Measurements from ENCODE around the gene HSF2BP.

HSF2BP gene

DNA sequence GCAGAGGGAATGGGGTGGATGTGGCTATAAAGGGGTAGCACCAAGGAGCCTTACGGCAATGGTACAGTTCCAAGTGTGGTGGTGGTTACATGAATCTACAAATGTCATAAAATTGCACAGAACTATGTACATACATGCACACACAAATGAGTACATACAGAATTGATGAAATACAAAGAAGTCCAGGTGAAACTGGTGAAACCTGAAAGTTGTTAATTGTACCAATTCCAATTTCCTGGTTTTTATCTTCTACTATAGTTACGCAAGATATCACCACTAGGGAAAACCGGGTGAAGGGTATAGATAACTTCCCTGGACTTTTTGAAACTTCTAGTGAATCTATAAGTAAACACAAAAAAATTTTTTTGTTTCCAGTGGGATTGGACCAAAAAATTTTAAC is 18.9 kb downstream of the HSF2BP start:
- H3K27ac ChIP-seq (ENCODE audit: low read depth in 2 of 2, low read length in 2 of 2) = no peak overlapping the region
- no peak overlapping the region for H3K4me3 ChIP-seq (ENCODE audit: low read length in 2 of 2)
- H3K9ac ChIP-seq (ENCODE audit: low read depth in 1 of 2, low read length in 2 of 2) = no peak overlapping the region
- H3K4me1 ChIP-seq (ENCODE audit: control insufficient read depth in 2 of 2, insufficient read depth in 2 of 2, low read length in 2 of 2) = peaks cover 3% of the 10 kb centered on the region in 2 donors
- H3K27me3 ChIP-seq (ENCODE audit: control insufficient read depth in 2 of 2, insufficient read depth in 2 of 2, low read length in 2 of 2) = no peaks in the 10 kb centered on the region
- no peaks in the 10 kb centered on the region for H3K9me3 ChIP-seq (ENCODE audit: control insufficient read depth in 2 of 2, low read length in 2 of 2)
- no peaks in the 10 kb centered on the region for H3K36me3 ChIP-seq (ENCODE audit: control insufficient read depth in 2 of 2, insufficient read depth in 2 of 2, low read length in 2 of 2)

DNA sequence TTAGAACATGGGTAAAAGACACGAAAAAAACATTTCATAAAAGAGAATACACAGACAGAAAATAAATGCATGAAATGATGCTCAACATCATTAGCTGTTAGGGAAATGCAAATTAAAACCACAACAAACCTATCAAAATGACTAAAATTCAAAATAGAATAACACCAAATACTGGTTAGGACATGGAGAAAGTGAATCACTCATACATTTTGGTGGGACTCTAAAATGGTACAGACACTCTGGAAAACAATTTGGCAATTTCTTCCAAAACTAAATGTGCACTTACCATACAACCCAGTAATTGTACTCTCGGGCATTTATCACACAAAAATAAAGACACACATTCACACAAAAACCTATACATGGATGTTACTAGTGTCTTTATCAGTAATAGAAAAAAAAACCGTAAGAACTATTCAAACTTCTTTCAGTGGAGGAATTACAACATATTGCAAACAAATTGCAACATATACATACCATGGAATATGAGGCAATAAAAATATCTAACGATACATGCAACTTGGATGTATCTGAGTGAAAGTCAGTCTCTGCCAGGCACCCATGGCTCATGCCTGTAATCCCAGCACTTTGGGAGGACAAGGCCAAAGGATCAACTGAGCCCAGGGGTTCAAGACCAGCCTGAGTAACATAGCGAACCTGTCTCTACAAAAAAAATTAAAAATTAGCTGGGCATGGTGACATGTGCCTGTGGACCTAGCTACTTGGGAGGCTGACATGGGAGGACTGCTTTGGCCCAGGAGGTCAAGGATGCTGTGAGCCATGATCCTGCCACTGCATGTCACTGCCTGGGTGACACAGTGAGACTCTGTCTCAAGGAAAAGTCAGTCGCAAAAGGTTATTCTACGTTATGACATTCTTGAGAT is 19.6 kb downstream of the HSF2BP start:
- H3K27ac ChIP-seq (ENCODE audit: low read depth in 2 of 2, low read length in 2 of 2) = no peak overlapping the region
- H3K9ac ChIP-seq (ENCODE audit: low read depth in 1 of 2, low read length in 2 of 2) = no peak overlapping the region

GRCh38 chr21:43637530-43638158 is 21.6 kb downstream of the HSF2BP start:
- Histone ChIP-seq H3K27me3 (ENCODE audit: control insufficient read depth in 2 of 2, insufficient read depth in 2 of 2, low read length in 2 of 2) (no peaks in the 10 kb centered on the region), H3K4me3 (ENCODE audit: low read length in 2 of 2) (no peak overlapping the region), H3K27ac (ENCODE audit: low read depth in 2 of 2, low read length in 2 of 2) (no peak overlapping the region), H3K9ac (ENCODE audit: low read depth in 1 of 2, low read length in 2 of 2) (no peak overlapping the region), H3K4me1 (ENCODE audit: control insufficient read depth in 2 of 2, insufficient read depth in 2 of 2, low read length in 2 of 2) (no peaks in the 10 kb centered on the region), H3K36me3 (ENCODE audit: control insufficient read depth in 2 of 2, insufficient read depth in 2 of 2, low read length in 2 of 2) (no peaks in the 10 kb centered on the region), H3K9me3 (ENCODE audit: control insufficient read depth in 2 of 2, low read length in 2 of 2) (no peaks in the 10 kb centered on the region)

More for the DNA sequence above, 19.6 kb downstream of the HSF2BP start:
- no peaks in the 10 kb centered on the region for H3K4me1 ChIP-seq (ENCODE audit: control insufficient read depth in 2 of 2, insufficient read depth in 2 of 2, low read length in 2 of 2)
- no peak overlapping the region for H3K4me3 ChIP-seq (ENCODE audit: low read length in 2 of 2)
- no peaks in the 10 kb centered on the region for H3K36me3 ChIP-seq (ENCODE audit: control insufficient read depth in 2 of 2, insufficient read depth in 2 of 2, low read length in 2 of 2)
- no peaks in the 10 kb centered on the region for H3K9me3 ChIP-seq (ENCODE audit: control insufficient read depth in 2 of 2, low read length in 2 of 2)
- no peaks in the 10 kb centered on the region for H3K27me3 ChIP-seq (ENCODE audit: control insufficient read depth in 2 of 2, insufficient read depth in 2 of 2, low read length in 2 of 2)

DNA sequence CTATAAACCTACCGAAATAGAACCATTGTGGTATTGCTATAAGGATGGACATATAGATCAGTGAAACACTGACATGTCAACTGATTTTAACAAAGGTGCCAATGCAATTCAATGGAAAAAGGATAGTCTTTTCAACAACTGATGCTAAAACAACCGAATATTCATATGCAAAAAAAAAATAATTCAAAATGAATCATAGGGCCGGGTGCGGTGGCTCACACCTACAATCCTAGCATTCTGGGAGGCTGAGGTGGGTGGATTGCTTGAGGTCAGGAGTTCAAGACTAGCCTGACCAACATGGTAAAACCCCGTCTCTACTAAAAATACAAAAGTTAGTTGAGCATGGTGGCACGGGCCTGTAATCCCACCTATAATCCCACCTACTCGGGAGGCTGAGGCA is 23.9 kb downstream of the HSF2BP start:
- H3K9me3 ChIP-seq (ENCODE audit: control insufficient read depth in 2 of 2, low read length in 2 of 2) = no peaks in the 10 kb centered on the region
- no peaks in the 10 kb centered on the region for H3K4me1 ChIP-seq (ENCODE audit: control insufficient read depth in 2 of 2, insufficient read depth in 2 of 2, low read length in 2 of 2)
- no peaks in the 10 kb centered on the region for H3K27me3 ChIP-seq (ENCODE audit: control insufficient read depth in 2 of 2, insufficient read depth in 2 of 2, low read length in 2 of 2)

DNA sequence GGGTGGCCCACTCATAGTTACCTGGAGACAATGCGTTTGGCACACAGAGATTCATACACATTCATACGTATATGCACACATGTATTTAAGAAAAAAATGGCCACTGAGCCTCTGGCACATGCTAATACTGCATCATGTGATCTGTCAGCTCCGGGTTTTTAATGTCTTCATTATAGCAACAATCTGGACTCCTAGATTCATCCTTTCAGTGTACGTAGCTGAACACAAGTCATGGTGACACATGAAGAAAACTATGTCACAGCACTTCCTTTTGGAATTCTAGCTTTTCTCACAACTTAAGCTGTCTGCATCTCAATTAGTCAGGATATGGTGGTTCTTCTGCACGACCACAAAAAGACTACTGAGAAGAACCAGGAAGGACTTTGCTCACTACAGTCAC is 24.7 kb downstream of the HSF2BP start:
- no peak overlapping the region for H3K9ac ChIP-seq (ENCODE audit: low read depth in 1 of 2, low read length in 2 of 2)
- H3K36me3 ChIP-seq (ENCODE audit: control insufficient read depth in 2 of 2, insufficient read depth in 2 of 2, low read length in 2 of 2) = no peaks in the 10 kb centered on the region
- H3K4me3 ChIP-seq (ENCODE audit: low read length in 2 of 2) = no peak overlapping the region
- no peaks in the 10 kb centered on the region for H3K27me3 ChIP-seq (ENCODE audit: control insufficient read depth in 2 of 2, insufficient read depth in 2 of 2, low read length in 2 of 2)
- H3K27ac ChIP-seq (ENCODE audit: low read depth in 2 of 2, low read length in 2 of 2) = no peak overlapping the region
- H3K4me1 ChIP-seq (ENCODE audit: control insufficient read depth in 2 of 2, insufficient read depth in 2 of 2, low read length in 2 of 2) = no peaks in the 10 kb centered on the region
- H3K9me3 ChIP-seq (ENCODE audit: control insufficient read depth in 2 of 2, low read length in 2 of 2) = no peaks in the 10 kb centered on the region

More for the DNA sequence above, 23.9 kb downstream of the HSF2BP start:
- H3K4me3 ChIP-seq (ENCODE audit: low read length in 2 of 2) = no peak overlapping the region
- H3K9ac ChIP-seq (ENCODE audit: low read depth in 1 of 2, low read length in 2 of 2) = no peak overlapping the region
- no peak overlapping the region for H3K27ac ChIP-seq (ENCODE audit: low read depth in 2 of 2, low read length in 2 of 2)
- H3K36me3 ChIP-seq (ENCODE audit: control insufficient read depth in 2 of 2, insufficient read depth in 2 of 2, low read length in 2 of 2) = no peaks in the 10 kb centered on the region

- H3K9me3 ChIP-seq (ENCODE audit: control insufficient read depth in 2 of 2, low read length in 2 of 2) = peaks cover 0 to 4% of the 10 kb centered on the region in 2 donors
- H3K27ac ChIP-seq (ENCODE audit: low read depth in 2 of 2, low read length in 2 of 2) = no peak overlapping the region
- peaks cover 0 to 3% of the 10 kb centered on the region in 2 donors for H3K4me1 ChIP-seq (ENCODE audit: control insufficient read depth in 2 of 2, insufficient read depth in 2 of 2, low read length in 2 of 2)
- no peak overlapping the region for H3K9ac ChIP-seq (ENCODE audit: low read depth in 1 of 2, low read length in 2 of 2)
- no peaks in the 10 kb centered on the region for H3K27me3 ChIP-seq (ENCODE audit: control insufficient read depth in 2 of 2, insufficient read depth in 2 of 2, low read length in 2 of 2)
- no peak overlapping the region for H3K4me3 ChIP-seq (ENCODE audit: low read length in 2 of 2)
- H3K36me3 ChIP-seq (ENCODE audit: control insufficient read depth in 2 of 2, insufficient read depth in 2 of 2, low read length in 2 of 2) = no peaks in the 10 kb centered on the region
Measured at GRCh38 chr21:43632373-43632905, 26.8 kb downstream of the HSF2BP start.

- H3K9ac ChIP-seq (ENCODE audit: low read depth in 1 of 2, low read length in 2 of 2) = no peak overlapping the region
- no peaks in the 10 kb centered on the region for H3K36me3 ChIP-seq (ENCODE audit: control insufficient read depth in 2 of 2, insufficient read depth in 2 of 2, low read length in 2 of 2)
- H3K4me1 ChIP-seq (ENCODE audit: control insufficient read depth in 2 of 2, insufficient read depth in 2 of 2, low read length in 2 of 2) = peaks cover 0 to 6% of the 10 kb centered on the region in 2 donors
- H3K9me3 ChIP-seq (ENCODE audit: control insufficient read depth in 2 of 2, low read length in 2 of 2) = peaks cover 0 to 4% of the 10 kb centered on the region in 2 donors
- H3K27me3 ChIP-seq (ENCODE audit: control insufficient read depth in 2 of 2, insufficient read depth in 2 of 2, low read length in 2 of 2) = no peaks in the 10 kb centered on the region
- no peak overlapping the region for H3K4me3 ChIP-seq (ENCODE audit: low read length in 2 of 2)
- no peak overlapping the region for H3K27ac ChIP-seq (ENCODE audit: low read depth in 2 of 2, low read length in 2 of 2)
Measured at GRCh38 chr21:43631411-43632107, 27.7 kb downstream of the HSF2BP start.

DNA sequence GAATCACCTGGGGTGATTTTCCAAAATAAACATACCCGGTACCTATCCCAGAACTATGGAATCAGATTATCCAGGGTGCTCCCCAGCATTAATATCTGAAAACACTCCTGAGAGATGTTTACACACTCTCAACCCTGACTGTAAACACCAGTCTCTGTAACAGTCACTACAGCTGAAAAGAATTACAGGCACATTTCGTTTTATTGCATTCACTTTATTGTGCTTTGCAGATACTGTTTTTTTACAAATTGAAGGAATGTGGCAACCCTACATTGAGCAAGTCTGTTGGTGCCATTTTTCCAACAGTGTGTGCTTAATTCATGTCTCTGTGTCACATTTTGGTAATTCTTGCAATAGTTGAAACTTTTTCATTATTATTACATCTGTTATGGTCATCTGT is 31.8 kb downstream of the HSF2BP start:
- Histone ChIP-seq H3K36me3 (ENCODE audit: control insufficient read depth in 2 of 2, insufficient read depth in 2 of 2, low read length in 2 of 2) (no peaks in the 10 kb centered on the region), H3K27ac (ENCODE audit: low read depth in 2 of 2, low read length in 2 of 2) (no peak overlapping the region), H3K9me3 (ENCODE audit: control insufficient read depth in 2 of 2, low read length in 2 of 2) (peaks cover 0 to 4% of the 10 kb centered on the region in 2 donors), H3K4me3 (ENCODE audit: low read length in 2 of 2) (no peak overlapping the region), H3K9ac (ENCODE audit: low read depth in 1 of 2, low read length in 2 of 2) (no peak overlapping the region), H3K4me1 (ENCODE audit: control insufficient read depth in 2 of 2, insufficient read depth in 2 of 2, low read length in 2 of 2) (peaks cover 0 to 6% of the 10 kb centered on the region in 2 donors), H3K27me3 (ENCODE audit: control insufficient read depth in 2 of 2, insufficient read depth in 2 of 2, low read length in 2 of 2) (no peaks in the 10 kb centered on the region)

DNA sequence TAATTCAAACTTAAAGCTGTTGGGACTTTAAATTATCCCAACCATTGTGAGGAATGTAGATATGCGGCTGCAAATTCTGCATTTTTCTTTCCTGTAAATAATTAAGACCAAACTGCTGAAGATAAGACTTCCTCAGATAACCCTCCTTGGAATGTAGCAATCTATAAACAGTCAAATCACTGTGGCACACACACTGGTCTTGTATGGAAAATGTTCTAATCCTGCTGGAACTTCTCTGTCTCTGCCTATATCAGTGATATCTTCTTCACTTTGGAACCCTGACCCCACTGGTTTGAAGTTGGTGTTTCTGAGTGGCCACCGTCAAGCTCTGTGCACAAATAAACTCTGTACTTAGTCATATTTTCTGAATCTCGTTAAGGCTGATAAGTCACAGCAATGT is 32.9 kb downstream of the HSF2BP start:
- Histone ChIP-seq H3K36me3 (ENCODE audit: control insufficient read depth in 2 of 2, insufficient read depth in 2 of 2, low read length in 2 of 2) (no peaks in the 10 kb centered on the region), H3K4me1 (ENCODE audit: control insufficient read depth in 2 of 2, insufficient read depth in 2 of 2, low read length in 2 of 2) (peaks cover 0 to 6% of the 10 kb centered on the region in 2 donors), H3K9me3 (ENCODE audit: control insufficient read depth in 2 of 2, low read length in 2 of 2) (peaks cover 0 to 4% of the 10 kb centered on the region in 2 donors), H3K27me3 (ENCODE audit: control insufficient read depth in 2 of 2, insufficient read depth in 2 of 2, low read length in 2 of 2) (no peaks in the 10 kb centered on the region), H3K27ac (ENCODE audit: low read depth in 2 of 2, low read length in 2 of 2) (no peak overlapping the region), H3K9ac (ENCODE audit: low read depth in 1 of 2, low read length in 2 of 2) (no peak overlapping the region), H3K4me3 (ENCODE audit: low read length in 2 of 2) (no peak overlapping the region)

- Histone ChIP-seq H3K27ac (ENCODE audit: low read depth in 2 of 2, low read length in 2 of 2) (no peak overlapping the region), H3K4me1 (ENCODE audit: control insufficient read depth in 2 of 2, insufficient read depth in 2 of 2, low read length in 2 of 2) (peaks cover 3 to 8% of the 10 kb centered on the region in 2 donors), H3K27me3 (ENCODE audit: control insufficient read depth in 2 of 2, insufficient read depth in 2 of 2, low read length in 2 of 2) (no peaks in the 10 kb centered on the region), H3K36me3 (ENCODE audit: control insufficient read depth in 2 of 2, insufficient read depth in 2 of 2, low read length in 2 of 2) (no peaks in the 10 kb centered on the region), H3K9ac (ENCODE audit: low read depth in 1 of 2, low read length in 2 of 2) (no peak overlapping the region), H3K9me3 (ENCODE audit: control insufficient read depth in 2 of 2, low read length in 2 of 2) (peaks cover 8% of the 10 kb centered on the region in 2 donors), H3K4me3 (ENCODE audit: low read length in 2 of 2) (no peak overlapping the region)
Measured at GRCh38 chr21:43624339-43624738, 34.9 kb downstream of the HSF2BP start.
